GM18951 (cell line): ENCODE results near the gene LRRTM1.

ENCODE experiments used
- POLR2A ChIP-seq: IDR thresholded peaks from 4 replicates; pipeline ENCODE4 v1.6.1; 2011; ENCODE audit warnings: mild to moderate bottlenecking; ENCODE audit not compliant: insufficient read length, insufficient read depth; ENCODE audit errors: extremely low read depth
- in situ Hi-C: fragments of 300-500 bp; cut with MboI; formaldehyde crosslinking; loops from one replicate; pipeline ENCODE4 v1.12.0; 2022; ENCODE audit warnings: low sequenced_read_pairs, mixed read lengths, inconsistent platforms; ENCODE audit not compliant: unreplicated experiment

The LRRTM1 gene

DNA sequence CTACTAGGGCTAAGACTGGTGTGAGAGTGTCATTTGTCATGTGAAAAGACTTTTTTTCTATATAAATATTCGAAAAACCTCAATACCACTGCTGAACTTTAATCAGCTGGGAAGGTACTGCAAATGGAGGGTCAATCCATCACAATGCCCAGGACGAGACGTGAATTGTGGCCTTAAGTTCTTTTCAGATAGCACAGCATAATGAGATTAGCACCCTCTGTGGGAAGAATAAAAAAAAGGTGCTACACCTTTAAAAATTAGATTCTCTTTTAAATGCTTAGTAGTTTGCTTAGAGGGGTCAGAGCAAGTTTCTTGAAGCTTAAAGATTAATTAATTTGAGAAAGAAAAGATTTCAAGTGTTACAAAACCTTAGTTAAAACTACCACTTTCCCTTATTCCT is 5.6 kb downstream of the LRRTM1 start:
- in situ Hi-C loops, result no loop called here
- no peak for TF ChIP-seq POLR2A

DNA sequence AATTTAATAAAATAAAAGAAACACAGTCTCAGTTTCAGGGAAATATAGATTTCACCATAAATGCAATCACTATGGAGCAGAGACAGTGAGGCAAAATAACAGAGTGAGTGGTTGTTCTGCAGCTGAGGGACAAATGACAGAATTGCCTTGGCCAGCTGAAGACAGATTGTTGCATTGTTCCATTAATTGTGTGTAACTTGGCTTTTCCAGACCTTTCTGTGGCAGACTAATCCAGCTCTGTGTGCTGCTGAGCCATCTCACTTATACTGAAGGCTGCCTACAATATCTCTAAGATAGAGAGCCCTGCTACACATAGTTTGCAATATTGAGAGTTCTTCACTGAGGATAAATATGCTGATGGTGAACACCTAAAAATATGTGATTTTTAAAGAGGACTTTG is 11.5 kb downstream of the LRRTM1 start:
- TF ChIP-seq POLR2A, result no peak

GRCh38 chr2:80292474-80292873 is 12.1 kb downstream of the LRRTM1 start:
- TF ChIP-seq POLR2A, result no peak
- in situ Hi-C loops, result no loop called here

More for the DNA sequence above, 11.5 kb downstream of the LRRTM1 start:
- in situ Hi-C loops, result no loop called here

DNA sequence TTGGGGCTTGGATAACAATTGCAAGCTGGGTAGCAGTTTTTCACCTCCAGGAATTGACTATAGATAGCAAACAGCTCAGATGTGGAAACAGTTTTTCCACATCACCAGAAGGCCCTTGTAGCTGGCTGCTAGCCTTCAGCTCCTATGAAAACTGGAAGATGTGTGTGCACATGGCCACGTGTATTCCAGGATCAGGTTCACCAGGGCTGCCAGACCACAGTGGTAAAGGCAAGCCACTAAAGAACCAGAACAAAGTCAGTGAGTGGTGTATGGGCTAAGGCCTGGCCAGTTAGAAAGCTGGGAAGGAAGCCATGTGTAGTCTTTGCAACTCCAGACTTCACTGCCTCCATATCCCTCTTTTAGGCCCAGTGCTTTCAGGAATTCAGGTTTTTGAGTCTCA is 12.9 kb downstream of the LRRTM1 start:
- TF ChIP-seq POLR2A, result no peak
- in situ Hi-C loops, result no loop called here

DNA sequence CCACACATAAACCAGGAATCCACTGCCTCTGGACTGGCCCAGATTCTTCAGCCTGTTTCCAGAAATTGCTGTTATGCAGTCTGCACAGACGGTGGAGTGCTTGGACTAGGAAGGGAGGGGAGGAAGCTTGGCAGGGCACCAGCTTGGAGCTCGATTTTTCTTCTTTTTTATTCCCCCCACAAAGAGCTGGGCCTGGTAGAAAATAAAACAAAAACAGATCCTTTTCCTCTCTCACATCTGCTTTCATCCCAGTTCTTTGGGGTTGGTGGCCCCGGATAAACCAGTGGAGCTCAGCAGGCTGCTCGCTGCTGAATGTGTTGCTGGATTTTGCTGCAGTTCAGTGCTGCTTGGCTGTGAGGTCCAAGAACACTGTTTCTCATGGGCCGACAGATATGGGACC is 16.0 kb downstream of the LRRTM1 start:
- TF ChIP-seq POLR2A, result no peak
- in situ Hi-C loops, result no loop called here

DNA sequence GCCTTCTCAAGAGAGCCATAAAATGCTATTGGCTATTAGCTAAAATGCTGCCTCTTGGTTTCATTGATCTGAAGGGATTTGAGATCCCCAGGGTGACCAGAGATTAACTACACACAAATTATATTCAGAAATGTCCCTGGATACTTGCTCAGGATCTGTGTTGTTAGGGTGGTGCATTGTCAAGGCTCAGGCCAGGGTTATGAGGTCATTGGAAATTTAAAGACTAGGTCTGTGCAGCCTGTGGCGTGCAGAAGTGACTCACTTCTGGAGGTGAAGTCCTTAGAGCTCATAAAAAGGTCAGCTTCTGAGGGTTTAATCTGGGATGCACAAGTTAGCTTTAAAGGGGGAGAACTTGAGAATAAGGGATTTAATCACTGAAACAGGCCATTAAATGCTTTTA is 23.5 kb downstream of the LRRTM1 start:
- in situ Hi-C loops, result no loop called here

DNA sequence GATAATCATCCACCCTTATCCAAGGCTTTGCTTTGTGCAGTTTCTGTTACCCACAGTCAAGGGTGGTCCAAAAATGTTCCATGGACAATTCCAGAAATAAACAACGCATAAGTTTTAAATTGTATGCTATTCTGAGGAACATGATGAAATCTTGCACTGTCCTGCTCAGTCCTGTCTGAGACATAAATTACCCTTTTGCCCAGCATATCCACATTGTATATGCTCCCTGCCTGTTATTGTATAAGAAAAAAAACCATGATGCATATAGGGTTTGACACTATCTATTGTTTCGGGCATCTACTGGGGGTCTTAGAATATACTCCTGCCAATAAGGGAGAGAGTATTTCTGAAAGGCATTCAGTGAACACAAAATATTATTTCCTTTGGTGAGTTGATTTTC is 24.0 kb downstream of the LRRTM1 start:
- in situ Hi-C loops, result no loop called here
- no peak for TF ChIP-seq POLR2A

More for the DNA sequence above, 23.5 kb downstream of the LRRTM1 start:
- no peak for TF ChIP-seq POLR2A

DNA sequence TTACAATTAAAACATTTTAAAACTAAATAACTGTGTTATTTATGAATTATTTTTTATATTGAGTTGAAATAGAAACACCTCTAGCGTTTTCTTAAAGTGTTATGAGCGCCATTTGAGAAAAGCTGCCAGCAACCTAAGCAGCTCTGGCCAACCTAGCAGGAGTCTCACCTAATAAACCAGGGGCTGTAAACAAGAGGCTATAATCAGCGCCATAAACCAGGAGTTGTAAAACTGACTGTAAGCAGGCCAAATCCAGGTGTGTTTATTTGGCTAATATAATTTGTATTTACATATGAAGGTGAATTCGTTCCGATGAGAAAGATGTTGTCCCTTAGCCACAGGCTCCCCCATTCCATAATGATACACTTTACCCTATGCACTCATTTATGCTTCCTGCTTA is 34.7 kb downstream of the LRRTM1 start:
- TF ChIP-seq POLR2A, result no peak
- in situ Hi-C loops, result no loop called here

DNA sequence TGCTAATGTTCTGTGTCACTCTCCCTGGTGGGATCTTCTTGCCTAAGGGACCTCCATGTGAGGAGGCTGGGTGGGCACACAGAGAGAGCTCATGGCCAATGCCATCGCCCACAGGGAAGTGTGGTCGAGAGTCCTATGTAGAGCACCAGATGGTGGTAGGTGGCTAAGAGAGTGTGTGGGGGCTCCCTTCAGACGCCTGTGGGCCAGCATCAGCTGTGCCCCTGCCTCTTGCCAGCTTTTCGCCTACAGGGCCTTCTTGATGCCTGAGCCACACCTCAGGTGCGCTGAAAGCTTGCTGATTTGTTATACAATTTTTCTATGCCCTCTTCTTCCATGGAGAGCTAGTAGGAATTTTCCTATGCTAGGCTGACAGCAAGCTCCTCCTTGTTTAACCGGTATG is 38.3 kb downstream of the LRRTM1 start:
- TF ChIP-seq POLR2A, result no peak

GRCh38 chr2:80259292-80259691 is 45.3 kb downstream of the LRRTM1 start:
- no peak for TF ChIP-seq POLR2A
- in situ Hi-C loops, result no loop called here

More for the DNA sequence above, 38.3 kb downstream of the LRRTM1 start:
- in situ Hi-C loops, result no loop called here

GRCh38 chr2:80258793-80259192 is 45.8 kb downstream of the LRRTM1 start:
- in situ Hi-C loops, result no loop called here
- no peak for TF ChIP-seq POLR2A

- no peak for TF ChIP-seq POLR2A
- in situ Hi-C loops, result no loop called here
Observed at GRCh38 chr2:80258341-80258740, 46.2 kb downstream of the LRRTM1 start.

- no peak for TF ChIP-seq POLR2A
- in situ Hi-C loops, result no loop called here
Observed at GRCh38 chr2:80257450-80257849, 47.1 kb downstream of the LRRTM1 start.

GRCh38 chr2:80256782-80257167 is 47.8 kb downstream of the LRRTM1 start:
- in situ Hi-C loops, result no loop called here
- no peak for TF ChIP-seq POLR2A
